Heart left ventricle (tissue), 16 donors: Measurements from ENCODE around the gene TMEM126A. TPM values are rescaled to one million over a fixed set of nuclear protein-coding genes. Genes with fewer than 3 reads are reported as not detected.

Experiments
- ATAC-seq, 4 donors: fragments of 200-7000 bp; cut with Tn5 transposase; one replicate each; pipeline ENCODE4 v1.9.1; 2020 to 2022; ENCODE audit warnings: moderate library complexity in 4 of 4, mild to moderate bottlenecking in 3 of 4, moderate number of reproducible peaks in 1 of 4
- DNase-seq, 5 donors: peaks; one replicate each; pipeline ENCODE4 v3.0.0-alpha.2; 2020
- H3K27ac ChIP-seq, 12 donors: fragments of 200-600 bp; sonication (generic) in 4 of 12; one replicate each; pipeline versions ENCODE4 v1.5.0 to v1.8.0; 2016 to 2022; ENCODE audit warnings: mild to moderate bottlenecking in 2 of 12
- H3K27me3 ChIP-seq, 9 donors: fragments of 200-600 bp; sonication (generic) in 2 of 9; one replicate each; pipeline versions ENCODE4 v1.5.1 to v1.8.0; 2016 to 2022; ENCODE audit warnings: mild to moderate bottlenecking in 3 of 9
- H3K36me3 ChIP-seq, 9 donors: fragments of 200-600 bp; sonication (generic) in 2 of 9; one replicate each; pipeline versions ENCODE4 v1.5.0 to v1.8.0; 2018 to 2022; ENCODE audit warnings: mild to moderate bottlenecking in 2 of 9
- H3K4me1 ChIP-seq, 12 donors: fragments of 200-600 bp; sonication (generic) in 4 of 12; one replicate each; pipeline versions ENCODE4 v1.5.0 to v1.8.0; 2016 to 2022; ENCODE audit warnings: mild to moderate bottlenecking in 3 of 12
- H3K4me3 ChIP-seq, 12 donors: fragments of 200-600 bp; sonication (generic) in 4 of 12; one replicate each; pipeline versions ENCODE4 v1.5.0 to v1.8.0; 2017 to 2022; ENCODE audit warnings: mild to moderate bottlenecking in 9 of 12, moderate library complexity in 4 of 12
- H3K9me3 ChIP-seq, 12 donors: fragments of 200-600 bp; sonication (generic) in 4 of 12; one replicate each; pipeline versions ENCODE4 v1.5.0 to v1.8.0; 2016 to 2022; ENCODE audit warnings: mild to moderate bottlenecking in 1 of 12
- CTCF ChIP-seq, 12 donors: fragments of 200-600 bp; sonication (generic) in 4 of 12; IDR thresholded peaks; one replicate each; pipeline versions ENCODE4 v1.5.0 to v1.8.0; 2018 to 2022; ENCODE audit warnings: antibody characterized with exemption in 12 of 12, mild to moderate bottlenecking in 5 of 12
- POLR2A ChIP-seq, 2 donors: fragments of 450-650 bp; IDR thresholded peaks; one replicate each; pipeline ENCODE4 v1.6.1; 2017; ENCODE audit warnings: antibody characterized with exemption in 2 of 2, mild to moderate bottlenecking in 2 of 2, moderate library complexity in 2 of 2
- WGBS, 4 donors: extraction: QIAGEN DNeasy Blood & Tissue Kit in 2 of 4; methylation state at CpG; one replicate each; pipeline versions ENCODE4 v1.1.5 to v1.1.7; 2013 to 2018; 5-methylcytosine and 5-hydroxymethylcytosine counted together
- intact Hi-C, 10 donors: fragments of 100-400 bp; cut with DNase I; formaldehyde crosslinking; loops; one replicate each; pipeline versions ENCODE4 v1.11.1 to v1.14.2; 2022
- polyA plus RNA-seq, 2 donors: library from polyadenylated mRNA; stranded (reverse); fragments of 200-250 nt; gene quantifications; one replicate each; pipeline ENCODE4 v1.2.3, GENCODE V29; 2013
- total RNA-seq, 9 donors: library from RNA; depleted of rRNA in 2 of 9; stranded (reverse); fragments of >200 nt in 2 of 9; fragmentation: NEBNext Ultra II Directional in 3 of 9; extraction: Animal tissue kit (Norgen Biotek cat#: 25700) in 3 of 9; gene quantifications; one replicate each; pipeline versions ENCODE4 v1.1.0 to v1.2.4, GENCODE V29; 2016 to 2023
- donor health status: ischemic (EF 13 %, LVEDD 7.1; RV severe dilation, severe dysfunction).
- donor health status: healthy with polysubstance abuse.
- donor health status: DM: no; HTN: yes; CAD: no.
- donor health status: DM: no; HTN: no; CAD: no.
- donor health status: ischemic (EF 25% LVEDD 6.9; RV normal size, moderate dysfunction).
- donor health status: ischemic (EF 25% LVEDD 5.7; RV mildly dilated, moderate dysfunction).
- donor health status: healthy.
- donor health status: DM: yes; HTN: yes; CAD: no.
- donor health status: ischemic (EF 35%, LVEDD 5.7; RV mildly dilated, moderate dysfunction).
- donor health status: nonischemic (EF 11% LVEDD 7.7; RV severe dilation, severe dysfunction).
- donor health status: DM: yes; HTN: yes; CAD: no.
- donor health status: PGD.
- donor health status: ischemic (EF 29% LVEDD 5.4; RV normal size, mild dysfunction).
- donor health status: nonischemic (EF 23%, LVEDD 6.1; RV moderate dilation, normal function).

The TMEM126A gene
- total and polyA plus RNA-seq, 11 donors = 36.3 to 209 (median 73.1) TPM

- TF ChIP-seq POLR2A (IDR thresholded peaks at IDR 0.05) = no peak
- TF ChIP-seq CTCF (IDR thresholded peaks at IDR 0.05) = no peak
- Histone ChIP-seq H3K36me3 (peaks cover 0 to 6% (median 0%) of the 10 kb centered on the region in 9 donors), H3K27ac (no peak overlapping the region), H3K27me3 (no peaks in the 10 kb centered on the region), H3K9me3 (no peaks in the 10 kb centered on the region), H3K4me1 (peaks cover 0 to 6% (median 0%) of the 10 kb centered on the region in 12 donors), H3K4me3 (no peak overlapping the region)
- intact Hi-C loops = no loop called here
- 58 to 71% (median 66%) methylated on average over 3 of the region's 3 CpGs for WGBS, 4 donors
- ATAC-seq = no peak
- no peak for DNase-seq
These were observed 27.5 kb upstream of the TMEM126A start for GRCh38 chr11:85620256-85620655.

DNA sequence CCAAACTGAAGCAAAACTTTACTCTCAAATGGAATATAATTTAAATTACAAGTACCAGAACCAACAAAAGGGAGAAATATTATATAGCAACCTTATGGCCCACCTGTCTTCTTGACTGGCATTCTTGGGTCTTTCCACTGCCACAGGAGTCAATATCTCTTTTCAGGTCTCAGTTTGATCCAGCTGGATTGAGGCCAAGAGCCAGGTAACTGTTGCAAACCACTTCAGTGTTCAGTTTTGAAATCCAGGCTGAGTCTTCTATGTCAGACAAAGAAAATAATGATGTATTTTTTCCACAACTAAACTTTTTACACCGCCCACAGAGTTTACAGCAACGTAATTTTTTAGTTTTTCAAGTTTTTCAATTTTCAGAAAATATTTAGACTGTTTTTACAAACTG is 21.3 kb upstream of the TMEM126A start:
- intact Hi-C loops = loop anchor here in 7 of 10 donors (5.0 kb wide), 2 partner anchors 36 to 621 kb away; no protein-coding TSS in a partner anchor

GRCh38 chr11:85627332-85627997 is 20.3 kb upstream of the TMEM126A start, which contains the start of gene DLG2:
DLG2 (minus strand) TSS chr11:85627344.
- H3K4me1 ChIP-seq = peaks cover 0 to 34% (median 15%) of the 10 kb centered on the region in 12 donors
- H3K27ac ChIP-seq = peak within 1 kb of the TSS; percentile 76 to 96 (median 90)
- H3K9me3 ChIP-seq = no peaks in the 10 kb centered on the region
- ATAC-seq (peak; percentile 1 to 35 (median 14)), DNase-seq (peak in 1 of 5 donors; percentile 64)
- WGBS, 4 donors = 0 to 1% (median 1%) methylated on average over 23 of the region's 23 CpGs
- TF ChIP-seq POLR2A (IDR thresholded peaks at IDR 0.05) (no peak), CTCF (IDR thresholded peaks at IDR 0.05) (no peak)
- H3K4me3 ChIP-seq = peak within 1 kb of the TSS; percentile 22 to 83 (median 77)
- no peaks in the 10 kb centered on the region for H3K27me3 ChIP-seq
- peaks cover 0 to 22% (median 14%) of the 10 kb centered on the region in 9 donors for H3K36me3 ChIP-seq
- intact Hi-C loops = loop anchor here in 7 of 10 donors (5.0 kb wide), 2 partner anchors 35 to 620 kb away; no protein-coding TSS in a partner anchor

More for the DNA sequence above, 21.3 kb upstream of the TMEM126A start:
- Histone ChIP-seq H3K27me3 (no peaks in the 10 kb centered on the region), H3K36me3 (peaks cover 0 to 15% (median 6%) of the 10 kb centered on the region in 9 donors), H3K4me3 (peak overlapping the region; percentile 22 to 83 (median 77)), H3K27ac (peak overlapping the region in 11 of 12 donors; percentile 76 to 96 (median 89)), H3K9me3 (no peaks in the 10 kb centered on the region), H3K4me1 (peaks cover 0 to 34% (median 15%) of the 10 kb centered on the region in 12 donors)
- no peak for DNase-seq
- ATAC-seq = no peak
- 42 to 52% (median 47%) methylated on average over 2 of the region's 2 CpGs for WGBS, 4 donors
- TF ChIP-seq POLR2A (IDR thresholded peaks at IDR 0.05) (no peak), CTCF (IDR thresholded peaks at IDR 0.05) (no peak)
